NK-92 (cell line): ENCODE data around the gene IMP4.

Experiments
- DNase-seq: peaks from one replicate; lab custom pipeline; 2025; ENCODE audit not compliant: unreplicated experiment; lab: John Stamatoyannopoulos, UW

IMP4 gene

DNA sequence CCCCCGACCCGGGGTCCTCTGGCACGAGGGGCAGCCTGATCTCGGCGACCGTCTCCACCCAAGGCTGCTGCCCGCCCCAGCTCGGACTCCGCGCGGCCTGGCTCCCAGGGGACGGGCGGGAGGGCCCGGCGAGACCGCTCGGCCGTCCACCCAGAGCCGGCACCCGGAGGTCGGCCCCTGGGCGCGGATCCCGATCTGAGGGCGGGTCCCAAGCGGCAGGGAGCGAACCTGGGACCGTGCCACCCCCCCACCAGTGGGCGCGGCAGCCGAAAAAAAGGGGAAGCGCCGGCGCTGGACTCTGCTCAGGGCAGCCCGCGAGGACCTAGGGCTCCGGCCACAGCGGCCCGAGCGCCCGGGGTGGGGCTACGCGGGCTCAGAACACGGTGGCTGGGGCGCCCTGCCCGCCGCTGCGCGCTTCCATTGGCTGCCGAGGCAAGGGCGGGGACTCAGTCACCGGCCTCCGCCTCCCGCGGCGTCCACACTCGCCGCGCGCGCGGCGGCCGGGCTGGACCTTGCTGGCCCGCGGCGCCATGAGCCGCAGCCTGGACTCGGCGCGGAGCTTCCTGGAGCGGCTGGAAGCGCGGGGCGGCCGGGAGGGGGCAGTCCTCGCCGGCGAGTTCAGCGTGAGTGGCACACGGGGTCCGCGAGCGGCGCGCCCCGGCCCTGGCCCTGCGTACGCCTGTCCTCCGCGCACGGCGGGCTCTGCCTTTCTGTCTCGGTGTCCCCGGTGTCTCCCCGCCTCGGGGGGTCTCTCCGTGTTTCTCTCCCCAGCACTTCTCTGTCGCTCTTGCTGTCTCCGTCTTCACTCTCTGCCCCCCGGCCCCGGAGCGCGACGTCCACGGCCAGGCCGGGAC lies 13.1 kb downstream of the IMP4 start, which contains the start of gene PTPN18:
Gene PTPN18 (plus strand): TSS at position 479 of the 854 bp plus-strand sequence. CDS start 52 bp downstream, at position 531.
- no peak for DNase-seq

DNA sequence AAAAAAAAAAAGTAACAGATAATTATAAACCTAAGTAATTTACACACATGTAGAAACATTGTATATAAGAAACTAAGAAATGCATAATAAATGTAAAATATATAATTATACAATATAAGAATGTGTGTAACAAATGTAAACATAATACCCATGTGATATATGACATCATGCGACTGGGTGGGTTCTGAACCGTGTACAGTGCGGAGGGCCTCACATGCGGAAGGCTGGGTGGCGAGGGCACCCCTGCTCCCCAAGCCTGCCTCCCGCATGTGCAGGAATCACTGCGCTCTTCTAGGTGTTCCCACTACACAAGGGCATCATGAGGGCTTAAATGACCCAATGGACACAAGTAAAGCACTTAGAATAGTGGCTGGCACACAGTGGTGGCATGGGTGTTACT lies 15.2 kb downstream of the IMP4 start:
- no peak for DNase-seq

- DNase-seq: no peak
Observed at GRCh38 chr2:130358420-130359350, 16.0 kb downstream of the IMP4 start.

DNA sequence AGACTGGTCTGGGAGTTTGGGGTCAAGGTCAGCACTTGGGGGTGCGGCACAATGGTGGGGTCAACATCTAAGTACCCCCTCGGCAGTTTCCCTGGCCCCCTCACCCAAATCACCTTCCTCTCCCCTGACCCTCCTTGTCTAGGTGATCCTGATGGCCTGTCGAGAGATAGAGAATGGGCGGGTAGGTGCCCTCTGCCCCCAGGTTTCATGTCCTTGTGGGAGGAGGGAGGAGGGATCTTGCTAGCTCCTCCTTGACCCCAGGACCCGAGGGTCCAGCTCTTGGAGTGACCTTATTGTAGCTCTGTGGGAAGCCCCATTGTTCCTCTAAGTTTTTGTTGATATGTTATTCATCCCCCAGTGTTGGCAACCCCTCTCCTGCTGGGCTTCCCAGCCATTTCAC lies 16.8 kb downstream of the IMP4 start:
- no peak for DNase-seq

DNA sequence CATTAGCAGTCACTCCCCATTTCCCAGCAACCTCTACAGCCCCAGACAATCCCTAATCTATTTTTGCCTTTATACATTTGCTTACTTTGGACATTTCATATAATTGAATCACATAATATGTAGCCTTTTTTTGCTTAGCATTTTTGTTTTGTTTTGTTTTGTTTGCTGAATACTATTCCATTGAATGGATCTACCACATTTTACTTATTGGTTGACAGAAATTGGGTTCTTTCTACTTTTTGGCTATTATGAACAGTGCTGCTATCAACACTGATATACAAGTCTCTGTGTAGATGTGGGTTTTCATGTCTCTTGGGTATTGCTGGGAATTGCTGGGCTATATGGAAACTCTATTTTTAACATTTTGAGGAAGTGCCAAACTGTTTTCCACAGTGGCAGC lies 20.8 kb downstream of the IMP4 start:
- DNase-seq: no peak

GRCh38 chr2:130365075-130365474 lies 22.4 kb downstream of the IMP4 start:
- DNase-seq: no peak

DNA sequence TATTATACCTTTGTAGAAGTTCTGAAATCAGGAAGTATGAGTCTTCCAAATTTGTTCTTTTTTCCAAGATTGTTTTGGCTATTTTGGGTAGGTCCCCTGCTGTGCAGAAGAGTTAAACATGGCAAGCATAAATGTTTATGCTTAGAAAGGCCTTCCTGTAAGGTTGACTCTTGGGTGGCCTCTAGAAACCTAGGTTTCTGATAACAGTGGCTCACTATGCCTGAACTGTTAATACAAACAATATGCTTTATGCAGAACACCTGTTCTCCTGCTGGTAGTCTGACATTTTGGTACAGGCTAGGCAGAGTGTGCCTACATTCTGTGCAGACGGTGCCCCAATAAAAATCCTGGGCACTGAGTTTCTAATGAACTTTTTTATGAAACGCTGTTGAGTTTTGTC lies 23.3 kb downstream of the IMP4 start:
- DNase-seq: no peak

DNA sequence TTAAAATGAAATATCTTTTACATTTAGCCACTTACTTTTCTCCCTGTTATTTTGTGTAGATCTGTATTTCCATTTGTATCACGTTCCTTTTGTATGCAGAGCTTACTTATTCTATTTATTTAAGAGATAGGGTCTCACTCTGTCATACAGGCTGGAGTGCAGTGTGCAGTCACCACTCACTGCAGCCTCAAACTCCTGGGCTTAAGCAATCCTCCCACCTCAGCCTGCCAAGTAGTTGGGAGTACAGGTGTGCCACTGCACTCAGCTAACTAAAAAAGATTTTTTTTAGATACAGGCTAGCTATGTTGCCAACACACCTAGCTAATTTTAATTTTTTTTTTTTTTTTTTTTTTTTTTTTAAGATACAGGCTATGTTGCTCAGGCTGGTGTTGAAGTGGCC lies 24.0 kb downstream of the IMP4 start:
- no peak for DNase-seq

GRCh38 chr2:130368786-130369185 lies 26.1 kb downstream of the IMP4 start:
- DNase-seq: no peak

- no peak for DNase-seq
Observed at GRCh38 chr2:130369311-130369964, 26.7 kb downstream of the IMP4 start.

DNA sequence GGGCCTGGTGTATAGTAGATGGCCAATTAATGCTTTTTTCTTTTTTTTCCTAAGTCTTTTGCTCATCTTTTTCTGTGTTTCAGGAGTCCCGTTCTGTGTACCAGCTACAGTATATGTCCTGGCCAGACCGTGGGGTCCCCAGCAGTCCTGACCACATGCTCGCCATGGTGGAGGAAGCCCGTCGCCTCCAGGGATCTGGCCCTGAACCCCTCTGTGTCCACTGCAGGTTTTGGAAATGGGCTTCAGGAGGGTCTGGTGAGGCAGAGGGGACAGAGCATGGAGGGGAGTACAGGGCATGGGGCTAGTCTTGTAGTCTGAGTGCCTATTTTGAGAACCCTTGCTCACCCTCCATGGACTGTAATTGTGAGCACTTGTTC lies 27.3 kb downstream of the IMP4 start:
- no peak for DNase-seq

DNA sequence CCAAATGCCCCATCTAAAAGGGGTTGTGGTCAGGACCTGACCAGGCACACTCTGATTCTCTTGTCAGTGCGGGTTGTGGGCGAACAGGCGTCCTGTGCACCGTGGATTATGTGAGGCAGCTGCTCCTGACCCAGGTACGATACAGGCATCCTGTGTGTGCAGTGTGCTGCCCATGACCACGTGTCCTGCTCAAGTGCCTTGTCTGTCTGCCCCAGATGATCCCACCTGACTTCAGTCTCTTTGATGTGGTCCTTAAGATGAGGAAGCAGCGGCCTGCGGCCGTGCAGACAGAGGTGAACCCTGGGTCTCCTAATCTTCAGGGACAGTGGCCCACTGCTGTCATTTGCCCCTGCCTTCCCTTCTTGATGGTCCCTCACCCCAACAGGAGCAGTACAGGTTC lies 27.8 kb downstream of the IMP4 start:
- DNase-seq: no peak

- DNase-seq: no peak
Observed at GRCh38 chr2:130371723-130372054, 29.0 kb downstream of the IMP4 start.

DNA sequence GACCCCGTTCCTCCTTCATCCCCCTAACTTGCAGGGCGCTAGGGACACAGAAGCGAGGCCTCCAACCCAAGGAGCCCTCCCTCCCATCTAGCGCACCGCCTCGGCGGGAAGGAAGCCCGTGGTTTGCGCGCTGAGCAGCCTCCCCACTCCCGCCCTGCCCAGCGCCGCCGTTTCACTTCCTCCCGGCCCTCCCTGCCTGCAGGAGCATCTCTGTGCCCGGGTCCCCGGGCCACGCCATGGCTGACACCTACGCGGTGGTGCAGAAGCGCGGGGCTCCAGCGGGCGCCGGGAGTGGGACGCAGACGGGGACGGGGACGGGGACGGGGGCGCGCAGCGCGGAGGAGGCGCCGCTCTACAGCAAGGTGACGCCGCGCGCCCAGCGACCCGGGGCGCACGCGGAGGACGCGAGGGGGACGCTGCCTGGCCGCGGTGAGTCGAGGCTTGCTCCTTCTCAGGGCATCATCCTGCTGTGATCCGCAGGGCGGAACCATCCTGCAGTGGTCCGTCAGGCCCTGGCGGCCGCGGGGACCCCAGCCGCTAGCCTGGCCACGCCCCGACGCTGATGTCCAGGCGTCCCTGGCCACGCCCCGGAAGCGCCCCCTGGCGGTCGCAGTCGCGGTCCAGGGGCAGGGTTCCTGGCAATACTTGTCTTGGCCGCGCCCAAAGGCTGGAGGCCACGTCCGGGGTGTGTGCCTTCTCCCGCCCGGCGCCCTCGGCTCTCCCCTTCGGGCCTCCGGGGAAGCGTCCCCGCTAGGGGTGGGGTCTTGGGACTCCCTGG lies 29.5 kb downstream of the IMP4 start:
- DNase-seq: no peak

DNA sequence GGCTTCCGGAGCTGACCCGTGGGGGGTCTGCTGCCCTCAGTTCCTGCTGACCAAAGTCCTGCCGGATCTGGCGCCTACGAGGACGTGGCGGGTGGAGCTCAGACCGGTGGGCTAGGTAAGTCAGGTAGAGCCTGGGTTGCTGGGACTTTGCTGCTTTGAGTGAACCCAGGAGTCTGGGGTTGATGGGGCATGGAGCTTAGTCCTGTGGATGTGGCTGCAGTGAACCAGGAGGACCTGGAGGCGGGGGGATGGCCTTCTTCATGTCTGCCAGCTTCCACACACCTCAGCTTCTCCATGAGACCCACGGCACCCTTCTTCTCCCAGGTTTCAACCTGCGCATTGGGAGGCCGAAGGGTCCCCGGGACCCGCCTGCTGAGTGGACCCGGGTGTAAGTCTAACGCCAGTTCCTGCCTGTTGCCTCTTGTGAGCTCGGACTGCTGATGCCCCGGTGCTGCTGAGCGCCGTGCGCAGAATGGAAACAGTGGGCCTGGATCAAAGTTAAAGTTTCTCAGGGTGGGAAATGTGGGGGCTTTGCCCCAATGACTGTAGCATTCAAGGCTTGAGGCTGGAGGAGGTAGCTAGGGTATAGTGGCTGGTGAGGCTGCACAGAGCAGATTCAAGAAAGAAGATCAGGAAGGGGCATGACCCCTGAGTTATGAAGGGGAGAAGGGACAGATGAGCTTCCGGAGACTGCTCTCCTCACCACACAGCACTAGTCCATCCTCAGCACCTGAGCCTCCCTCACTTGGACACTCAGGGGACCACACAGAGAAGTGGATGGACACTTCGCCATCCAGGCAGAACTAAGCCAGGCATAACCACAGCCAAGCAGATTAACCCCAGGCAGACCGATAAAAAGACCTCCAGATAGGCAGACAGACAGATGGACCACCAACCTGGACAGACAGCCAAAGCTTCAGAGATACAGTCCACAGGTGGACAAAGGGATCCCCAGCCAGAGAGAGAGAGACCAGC lies 30.4 kb downstream of the IMP4 start:
- DNase-seq: no peak

DNA sequence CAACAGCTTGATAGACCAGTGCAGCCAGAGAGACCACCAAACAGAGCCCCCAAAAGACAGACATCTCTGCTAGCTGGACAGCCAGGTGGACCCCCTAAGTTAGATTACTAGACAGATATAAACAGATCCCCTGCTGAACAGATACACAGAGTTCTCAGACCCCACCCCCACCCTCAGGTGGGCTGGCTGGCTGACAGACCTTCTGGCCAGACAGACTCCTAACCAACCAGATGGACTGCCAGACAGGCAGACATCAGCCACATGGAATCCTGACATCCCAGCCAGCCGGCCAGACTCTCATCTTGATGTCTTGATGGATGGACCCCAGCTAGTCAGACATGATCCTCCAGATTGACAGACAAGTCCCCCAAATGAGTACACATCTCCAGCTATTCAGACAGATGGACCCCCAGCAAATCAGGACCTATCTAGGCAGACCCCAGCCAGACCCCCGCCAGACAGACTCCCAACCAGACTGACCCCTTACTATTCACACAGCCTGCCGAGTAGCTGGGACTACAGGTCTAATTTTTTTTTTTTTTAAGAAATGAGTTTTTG lies 31.2 kb downstream of the IMP4 start:
- DNase-seq: no peak

DNA sequence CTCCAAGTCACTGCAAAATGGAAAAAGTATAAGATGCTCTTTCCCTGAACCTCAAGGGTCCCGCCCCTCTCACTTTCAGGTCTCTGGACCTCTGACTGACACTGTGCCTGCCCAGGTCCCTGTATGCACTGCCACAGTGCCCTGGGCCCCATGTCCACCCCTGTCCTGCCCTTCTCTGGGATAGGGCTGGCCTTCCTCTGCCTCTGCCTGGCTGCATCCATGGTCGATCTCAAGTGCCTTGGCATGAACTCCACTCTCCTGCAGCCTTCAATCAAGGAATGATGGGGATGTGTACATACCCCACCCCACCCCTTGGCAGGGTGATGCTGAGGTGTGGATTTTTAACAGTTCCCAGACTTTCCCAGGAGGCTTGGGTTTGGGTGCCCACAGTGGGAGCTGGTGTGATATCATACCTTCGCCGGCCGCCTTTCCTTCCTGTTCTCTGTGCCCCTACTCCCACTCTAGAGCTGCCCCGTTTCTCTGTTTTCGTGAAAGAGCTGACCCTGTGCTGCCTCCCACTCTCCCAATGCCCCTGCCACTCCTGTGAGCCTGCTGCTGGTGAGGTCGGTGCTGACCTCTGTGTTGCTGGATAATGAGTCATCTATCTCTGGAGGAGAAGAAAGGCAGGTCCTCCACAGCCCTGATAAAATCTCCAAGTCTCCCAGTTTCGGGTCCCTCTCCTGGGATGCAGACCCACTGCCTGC lies 32.0 kb downstream of the IMP4 start:
- DNase-seq: no peak
